ENCODE data around the gene ARHGAP6. TPM values are rescaled to one million over a fixed set of nuclear protein-coding genes. Genes with fewer than 3 reads are reported as not detected.

ARHGAP6 gene
- polyA plus RNA-seq, 3 donors, result 0.31 to 1.1 (median 0.40) TPM

DNA sequence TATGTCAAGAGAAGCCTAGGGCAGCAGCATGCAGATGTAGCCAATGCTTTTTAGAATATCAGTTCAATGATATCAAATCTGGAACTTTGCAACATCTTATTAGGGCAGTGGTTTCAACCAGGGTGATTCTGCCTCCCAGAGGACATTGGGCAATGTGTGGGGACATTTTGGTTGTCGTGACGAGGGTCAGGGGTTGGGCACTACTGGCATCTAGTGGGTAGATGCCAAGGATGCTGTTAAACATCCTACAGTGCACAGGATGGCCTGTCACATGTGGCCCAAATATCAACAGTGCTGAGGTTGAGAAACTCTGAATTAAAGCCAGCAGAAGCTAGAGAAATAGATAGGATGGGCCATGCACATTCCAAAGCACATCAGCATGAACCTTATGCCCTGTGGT lies 220.2 kb downstream of the ARHGAP6 start:
- DNase-seq, result peak in 2 of 3 donors; percentile 11
- H3K9me3 Mint-ChIP-seq, result peaks cover 0 to 5% (median 0%) of the 10 kb centered on the region in 7 donors
- H3K27ac Mint-ChIP-seq, result no peak overlapping the region

DNA sequence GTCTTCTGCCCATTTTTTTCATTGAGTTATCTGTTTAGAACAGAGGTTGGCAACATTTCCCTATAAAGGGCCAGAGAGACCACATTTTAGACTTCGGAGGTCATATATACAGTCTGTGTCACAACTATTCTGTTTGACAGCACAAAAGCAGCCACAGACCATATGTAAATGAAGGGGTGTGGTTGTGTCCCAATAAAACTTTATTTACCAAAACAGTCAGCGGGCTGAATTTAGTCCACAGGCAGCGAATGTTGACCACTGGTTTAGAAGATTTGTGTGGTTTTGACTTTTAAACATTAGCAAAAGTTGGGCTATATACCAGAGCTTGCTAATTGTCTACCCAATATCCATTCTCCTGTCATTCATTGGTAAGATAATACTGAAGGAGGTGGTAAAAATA lies 221.7 kb downstream of the ARHGAP6 start:
- H3K9ac ChIP-seq (ENCODE audit: insufficient read depth, low read length, poor library complexity, severe bottlenecking), result no peak overlapping the region
- H3K79me2 ChIP-seq (ENCODE audit: insufficient read depth, low read length), result no peaks in the 10 kb centered on the region
- Mint-ChIP-seq H3K4me3 (no peak overlapping the region), H3K27ac (no peak overlapping the region), H3K4me1 (no peaks in the 10 kb centered on the region), H3K27me3 (ENCODE audit: low read depth in 3 of 3) (peaks cover 0 to 6% (median 0%) of the 10 kb centered on the region in 3 donors), H3K9me3 (peaks cover 0 to 7% (median 0%) of the 10 kb centered on the region in 7 donors), H3K36me3 (no peaks in the 10 kb centered on the region)
- H3K4me2 ChIP-seq (replicated peaks; ENCODE audit: extremely low read depth, low read length, poor library complexity, severe bottlenecking), result no peak overlapping the region
- no peaks in the 10 kb centered on the region for H3K9me3 ChIP-seq (replicated peaks in 1 of 2; ENCODE audit: control insufficient read depth in 1 of 2, insufficient read depth in 1 of 2, low read length in 2 of 2)
- no peak for DNase-seq
- no peaks in the 10 kb centered on the region for H4K20me1 ChIP-seq (ENCODE audit: insufficient read depth, low read length)
- intact Hi-C loops (cut with micrococcal nuclease), result no loop called here
- no peaks in the 10 kb centered on the region for H3K27me3 ChIP-seq (ENCODE audit: control insufficient read depth in 2 of 2, insufficient read depth in 2 of 2, low read length in 2 of 2)
- no peak overlapping the region for H2AFZ ChIP-seq (ENCODE audit: insufficient read depth, low read depth, low read length, poor library complexity, severe bottlenecking)
- no CpG with 5 or more reads among the region's 3 CpGs for WGBS (ENCODE audit: insufficient coverage)
- no peaks in the 10 kb centered on the region for H3K36me3 ChIP-seq (replicated peaks in 1 of 2; ENCODE audit: control insufficient read depth in 1 of 2, insufficient read depth in 2 of 2, low read length in 2 of 2)
- no peak overlapping the region for H3K4me3 ChIP-seq (replicated peaks in 1 of 3; ENCODE audit: low read depth in 2 of 3, low read length in 3 of 3)
- H3K27ac ChIP-seq (ENCODE audit: low read depth in 1 of 2, low read length in 2 of 2), result no peak overlapping the region
- H3K4me1 ChIP-seq (ENCODE audit: control insufficient read depth in 1 of 2, insufficient read depth in 2 of 2, low read length in 2 of 2), result no peaks in the 10 kb centered on the region
- TF ChIP-seq, protein P1, sequence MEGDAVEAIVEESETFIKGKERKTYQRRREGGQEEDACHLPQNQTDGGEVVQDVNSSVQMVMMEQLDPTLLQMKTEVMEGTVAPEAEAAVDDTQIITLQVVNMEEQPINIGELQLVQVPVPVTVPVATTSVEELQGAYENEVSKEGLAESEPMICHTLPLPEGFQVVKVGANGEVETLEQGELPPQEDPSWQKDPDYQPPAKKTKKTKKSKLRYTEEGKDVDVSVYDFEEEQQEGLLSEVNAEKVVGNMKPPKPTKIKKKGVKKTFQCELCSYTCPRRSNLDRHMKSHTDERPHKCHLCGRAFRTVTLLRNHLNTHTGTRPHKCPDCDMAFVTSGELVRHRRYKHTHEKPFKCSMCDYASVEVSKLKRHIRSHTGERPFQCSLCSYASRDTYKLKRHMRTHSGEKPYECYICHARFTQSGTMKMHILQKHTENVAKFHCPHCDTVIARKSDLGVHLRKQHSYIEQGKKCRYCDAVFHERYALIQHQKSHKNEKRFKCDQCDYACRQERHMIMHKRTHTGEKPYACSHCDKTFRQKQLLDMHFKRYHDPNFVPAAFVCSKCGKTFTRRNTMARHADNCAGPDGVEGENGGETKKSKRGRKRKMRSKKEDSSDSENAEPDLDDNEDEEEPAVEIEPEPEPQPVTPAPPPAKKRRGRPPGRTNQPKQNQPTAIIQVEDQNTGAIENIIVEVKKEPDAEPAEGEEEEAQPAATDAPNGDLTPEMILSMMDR (IDR thresholded peaks at IDR 0.05), result no peak

More for the DNA sequence above, 220.2 kb downstream of the ARHGAP6 start:
- H3K36me3 Mint-ChIP-seq, result no peaks in the 10 kb centered on the region
- H3K27me3 ChIP-seq (ENCODE audit: control insufficient read depth in 2 of 2, insufficient read depth in 2 of 2, low read length in 2 of 2), result no peaks in the 10 kb centered on the region
- H4K20me1 ChIP-seq (ENCODE audit: insufficient read depth, low read length), result no peaks in the 10 kb centered on the region
- H3K27ac ChIP-seq (ENCODE audit: low read depth in 1 of 2, low read length in 2 of 2), result no peak overlapping the region
- no peaks in the 10 kb centered on the region for H3K36me3 ChIP-seq (replicated peaks in 1 of 2; ENCODE audit: control insufficient read depth in 1 of 2, insufficient read depth in 2 of 2, low read length in 2 of 2)
- H3K79me2 ChIP-seq (ENCODE audit: insufficient read depth, low read length), result no peaks in the 10 kb centered on the region
- no peaks in the 10 kb centered on the region for H3K4me1 ChIP-seq (ENCODE audit: control insufficient read depth in 1 of 2, insufficient read depth in 2 of 2, low read length in 2 of 2)
- no peak overlapping the region for H3K9ac ChIP-seq (ENCODE audit: insufficient read depth, low read length, poor library complexity, severe bottlenecking)
- intact Hi-C loops (cut with micrococcal nuclease), result no loop called here
- H3K27me3 Mint-ChIP-seq (ENCODE audit: low read depth in 3 of 3), result peaks cover 0 to 6% (median 0%) of the 10 kb centered on the region in 3 donors
- TF ChIP-seq, protein P1 (IDR thresholded peaks at IDR 0.05), result peak; percentile 18
- no peaks in the 10 kb centered on the region for H3K4me1 Mint-ChIP-seq
- no CpG with 5 or more reads among the region's 2 CpGs for WGBS (ENCODE audit: insufficient coverage)
- no peak overlapping the region for H2AFZ ChIP-seq (ENCODE audit: insufficient read depth, low read depth, low read length, poor library complexity, severe bottlenecking)
- H3K4me2 ChIP-seq (replicated peaks; ENCODE audit: extremely low read depth, low read length, poor library complexity, severe bottlenecking), result no peak overlapping the region
- H3K4me3 ChIP-seq (replicated peaks in 1 of 3; ENCODE audit: low read depth in 2 of 3, low read length in 3 of 3), result no peak overlapping the region
- H3K4me3 Mint-ChIP-seq, result no peak overlapping the region
- H3K9me3 ChIP-seq (replicated peaks in 1 of 2; ENCODE audit: control insufficient read depth in 1 of 2, insufficient read depth in 1 of 2, low read length in 2 of 2), result no peaks in the 10 kb centered on the region
